ENCODE results near the gene PRAMEF18.
"Not testable (repeated sequence)": the region's sequence is repeated elsewhere in the genome, so short reads cannot be mapped to it uniquely, and the experiment has no call there.

Gene PRAMEF18, protein sequence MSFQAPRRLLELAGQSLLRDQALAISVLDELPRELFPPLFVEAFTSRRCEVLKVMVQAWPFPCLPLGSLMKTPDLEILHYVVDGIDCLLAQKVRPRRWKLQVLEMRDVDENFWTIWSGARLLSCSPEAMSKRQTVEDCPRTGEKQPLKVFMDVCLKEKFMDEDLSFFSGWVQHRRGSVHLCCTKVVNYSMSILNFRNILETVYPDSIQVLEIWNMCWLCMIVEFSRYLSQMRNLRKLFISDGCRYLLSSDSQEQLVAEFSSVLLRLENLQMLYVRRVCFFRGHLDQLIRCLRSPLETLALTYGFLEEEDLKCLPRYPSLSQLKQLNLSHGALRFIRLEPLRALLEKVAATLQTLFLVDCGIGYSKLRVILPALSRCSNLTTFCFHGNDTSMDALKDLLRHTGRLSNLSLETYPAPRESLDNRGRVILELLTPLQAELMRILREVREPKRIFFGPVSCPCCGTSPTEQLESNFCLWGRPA

DNA sequence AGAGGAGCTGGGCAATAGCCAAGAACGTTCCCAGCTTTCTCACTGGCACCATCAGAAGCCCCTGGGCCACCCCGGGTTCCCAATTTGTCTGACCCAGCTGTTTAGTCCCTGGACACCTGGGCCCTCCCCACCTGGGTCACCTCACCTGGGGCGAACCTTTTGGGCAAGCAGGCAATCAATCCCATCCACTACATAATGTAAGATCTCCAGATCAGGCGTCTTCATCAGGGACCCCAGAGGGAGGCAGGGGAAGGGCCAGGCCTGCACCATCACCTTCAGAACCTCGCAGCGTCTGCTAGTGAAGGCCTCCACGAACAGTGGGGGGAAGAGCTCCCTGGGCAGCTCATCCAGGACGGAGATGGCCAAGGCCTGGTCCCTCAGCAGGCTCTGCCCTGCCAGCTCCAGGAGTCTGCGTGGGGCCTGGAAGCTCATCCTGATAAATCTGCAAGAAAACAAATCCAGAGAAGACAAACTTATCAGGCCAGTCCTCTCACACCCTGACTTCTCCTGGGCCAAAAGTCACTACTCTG, at the start of gene PRAMEF18:
TSS of gene PRAMEF18 (minus strand) at position 480 of the 530 bp plus-strand sequence. CDS start at position 432, 48 bp downstream.
- not testable (repeated sequence) for DNase-seq (ENCODE audit: low read depth in 1 of 2, low spot score in 1 of 2)

GRCh38 chr1:13265124-13265523, 39.2 kb upstream of the PRAMEF18 start:
- DNase-seq (ENCODE audit: low read depth in 1 of 2, low spot score in 1 of 2) = not testable (repeated sequence)

DNA sequence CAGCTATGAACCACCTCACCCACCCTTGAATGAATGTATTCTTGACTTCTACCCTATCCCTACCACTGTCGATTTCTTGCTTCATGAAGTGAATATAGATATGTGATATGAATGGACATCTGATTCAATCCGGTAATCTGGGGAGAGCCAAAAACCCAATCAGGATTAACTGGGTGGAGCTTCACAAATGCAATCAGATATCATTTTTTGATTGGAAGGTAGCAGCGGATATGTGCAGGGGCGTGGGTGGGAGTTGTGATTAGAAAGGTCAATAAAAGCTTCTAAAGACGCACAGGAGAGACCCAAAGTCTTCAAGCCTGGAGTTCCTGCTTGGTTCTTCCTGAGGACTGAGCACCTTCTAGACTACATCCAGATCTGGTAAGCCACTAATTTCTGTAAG, 27.9 kb upstream of the PRAMEF18 start, which contains the start of gene PRAMEF5:
TSS of gene PRAMEF5 (plus strand) at position 301 of the 400 bp plus-strand sequence. CDS start 5,071 bp downstream, outside the sequence.
- not testable (repeated sequence) for DNase-seq (ENCODE audit: low read depth in 1 of 2, low spot score in 1 of 2)

GRCh38 chr1:13247122-13247521, 21.2 kb upstream of the PRAMEF18 start:
- not testable (repeated sequence) for DNase-seq (ENCODE audit: low read depth in 1 of 2, low spot score in 1 of 2)

DNA sequence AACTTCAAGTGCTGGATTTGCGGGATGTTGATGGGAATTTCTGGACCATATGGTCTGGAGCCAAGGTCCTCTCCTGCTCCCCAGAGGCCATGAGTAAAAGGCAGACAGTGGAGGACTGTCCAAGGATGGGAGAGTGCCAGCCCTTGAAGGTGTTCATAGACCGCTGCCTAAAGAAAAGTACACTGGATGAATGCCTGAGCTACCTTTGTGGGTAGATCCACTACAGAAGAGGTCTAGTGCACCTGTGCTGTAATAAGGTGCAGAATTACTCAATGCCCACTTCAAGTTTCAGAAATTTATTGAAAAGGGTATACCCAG, 20.6 kb upstream of the PRAMEF18 start:
- not testable (repeated sequence) for DNase-seq (ENCODE audit: low read depth in 1 of 2, low spot score in 1 of 2)

DNA sequence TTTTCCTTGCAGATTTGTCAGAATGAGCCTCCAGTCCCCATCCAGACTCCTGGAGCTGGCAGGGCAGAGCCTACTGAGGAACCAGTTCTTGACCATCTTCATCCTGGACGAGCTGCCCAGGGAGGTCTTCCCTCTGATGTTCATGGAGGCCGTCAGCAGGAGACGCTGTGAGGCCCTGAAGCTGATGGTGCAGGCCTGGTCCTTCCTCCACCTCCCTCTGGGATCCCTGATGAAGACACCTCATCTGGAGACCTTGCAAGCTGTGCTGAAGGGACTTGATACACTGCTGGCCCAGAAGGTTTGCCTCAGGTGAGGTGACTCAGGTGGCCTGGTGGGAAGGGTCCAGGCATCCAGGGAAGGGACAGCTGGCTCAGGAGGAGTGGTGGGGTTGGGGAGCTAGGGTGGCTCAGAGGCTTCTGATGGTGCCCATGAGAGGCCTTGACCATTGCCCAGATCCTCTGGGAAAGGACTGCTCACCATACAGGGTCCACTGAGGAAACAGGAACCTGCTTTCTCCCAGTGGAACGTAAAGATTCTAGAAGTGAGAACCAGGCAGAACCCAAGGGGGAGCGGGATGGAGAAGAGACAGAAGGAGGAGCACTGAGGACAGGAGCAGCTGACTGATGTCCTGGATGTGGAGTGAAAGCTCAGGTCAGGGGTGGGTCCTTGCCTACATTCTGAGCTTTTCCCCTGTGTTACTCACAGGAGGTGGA, 20.0 kb upstream of the PRAMEF18 start:
- DNase-seq (ENCODE audit: low read depth in 1 of 2, low spot score in 1 of 2) = not testable (repeated sequence)

DNA sequence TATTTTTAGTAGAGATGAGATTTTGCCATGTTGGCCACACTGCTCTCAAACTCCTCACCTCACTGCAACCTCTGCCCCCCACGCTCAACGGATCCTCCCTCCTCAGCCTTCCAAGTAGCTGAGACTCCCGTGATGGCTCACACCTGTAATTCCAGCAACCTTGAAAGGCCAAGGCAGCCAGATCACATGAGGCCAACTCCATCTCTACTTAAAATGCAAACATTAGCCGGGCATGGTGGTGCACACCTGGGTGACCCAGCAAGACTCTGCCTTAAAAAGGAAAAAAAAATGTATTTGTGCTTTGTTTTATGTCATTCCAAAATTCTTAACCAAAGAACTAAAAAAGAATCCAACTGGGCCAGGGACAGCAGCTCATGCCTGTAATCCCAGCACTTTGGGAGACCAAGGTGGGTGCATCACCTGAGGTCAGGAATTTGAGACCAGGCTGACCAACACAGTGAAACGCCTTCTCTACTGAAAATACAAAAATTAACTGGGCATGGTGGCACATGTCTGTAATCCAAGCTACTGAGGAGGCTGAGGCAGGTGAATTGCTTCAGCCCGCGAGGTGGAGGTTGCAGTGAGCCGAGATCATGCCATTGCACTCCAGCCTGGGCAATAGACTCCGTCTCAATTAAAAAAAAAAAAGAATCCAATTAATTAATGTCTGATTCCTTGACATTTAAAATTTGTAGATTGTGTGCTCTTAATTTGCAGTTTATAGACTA, 17.7 kb upstream of the PRAMEF18 start:
- not testable (repeated sequence) for DNase-seq (ENCODE audit: low read depth in 1 of 2, low spot score in 1 of 2)

DNA sequence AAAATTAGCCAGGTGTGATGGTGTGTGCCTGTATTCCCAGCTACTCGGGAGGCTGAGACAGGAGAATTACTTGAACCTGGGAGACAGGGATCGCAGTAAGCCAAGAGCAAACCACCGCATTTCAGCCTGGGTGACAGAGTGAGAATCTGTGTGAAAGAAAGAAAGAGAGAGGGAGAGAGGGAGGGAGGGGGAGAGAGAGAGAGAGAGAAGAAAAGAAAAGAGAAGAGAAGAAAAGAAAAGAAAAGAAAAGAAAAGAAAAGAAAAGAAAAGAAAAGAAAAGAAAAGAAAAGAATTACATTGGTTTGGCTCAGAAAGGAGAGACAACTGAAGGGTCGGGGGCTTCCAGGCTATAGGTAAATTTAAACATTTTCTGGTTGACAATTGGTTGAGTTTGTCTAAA, 13.7 kb upstream of the PRAMEF18 start:
- DNase-seq (ENCODE audit: low read depth in 1 of 2, low spot score in 1 of 2) = not testable (repeated sequence)

- not testable (repeated sequence) for DNase-seq (ENCODE audit: low read depth in 1 of 2, low spot score in 1 of 2)
Measured at GRCh38 chr1:13237572-13237971, 11.6 kb upstream of the PRAMEF18 start.

DNA sequence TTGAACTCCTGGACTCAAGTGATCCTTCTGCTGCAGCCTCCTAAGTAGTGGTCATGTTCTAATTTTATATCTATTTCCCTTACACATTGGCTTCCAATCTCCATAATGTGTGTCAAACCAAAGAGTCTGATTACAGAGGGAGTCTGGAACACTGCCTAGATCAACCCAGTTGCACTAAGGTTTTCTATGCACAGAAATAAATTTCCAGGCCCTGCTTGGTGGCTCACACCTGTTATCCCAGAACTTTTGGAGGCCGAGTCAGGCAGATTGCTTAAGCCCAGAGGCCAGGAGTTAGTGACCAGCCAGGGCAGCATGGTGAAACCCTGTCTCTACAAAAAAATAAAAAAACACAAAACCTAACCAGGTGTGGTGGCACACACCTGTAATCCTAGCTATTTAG, 8.1 kb upstream of the PRAMEF18 start:
- not testable (repeated sequence) for DNase-seq (ENCODE audit: low read depth in 1 of 2, low spot score in 1 of 2)

DNA sequence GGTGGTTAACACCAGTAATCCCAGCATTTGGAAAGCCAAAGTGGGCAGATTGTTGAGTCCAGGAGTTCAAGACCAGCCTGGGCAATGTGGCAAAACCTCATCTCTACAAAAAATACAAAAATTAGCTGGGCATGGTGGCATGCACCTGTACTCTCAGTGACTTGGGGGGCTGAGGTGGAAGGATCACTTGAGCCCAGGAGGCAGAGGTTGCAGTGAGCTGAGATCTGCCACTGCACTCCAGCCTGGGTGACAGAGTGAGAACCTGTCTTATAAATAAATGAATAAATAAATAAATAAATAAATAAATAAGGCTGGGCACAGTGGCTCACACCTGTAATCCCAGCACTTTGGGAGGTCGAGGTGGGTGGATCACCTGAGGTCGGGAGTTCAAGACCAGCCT, 6.1 kb upstream of the PRAMEF18 start:
- DNase-seq (ENCODE audit: low read depth in 1 of 2, low spot score in 1 of 2) = not testable (repeated sequence)

DNA sequence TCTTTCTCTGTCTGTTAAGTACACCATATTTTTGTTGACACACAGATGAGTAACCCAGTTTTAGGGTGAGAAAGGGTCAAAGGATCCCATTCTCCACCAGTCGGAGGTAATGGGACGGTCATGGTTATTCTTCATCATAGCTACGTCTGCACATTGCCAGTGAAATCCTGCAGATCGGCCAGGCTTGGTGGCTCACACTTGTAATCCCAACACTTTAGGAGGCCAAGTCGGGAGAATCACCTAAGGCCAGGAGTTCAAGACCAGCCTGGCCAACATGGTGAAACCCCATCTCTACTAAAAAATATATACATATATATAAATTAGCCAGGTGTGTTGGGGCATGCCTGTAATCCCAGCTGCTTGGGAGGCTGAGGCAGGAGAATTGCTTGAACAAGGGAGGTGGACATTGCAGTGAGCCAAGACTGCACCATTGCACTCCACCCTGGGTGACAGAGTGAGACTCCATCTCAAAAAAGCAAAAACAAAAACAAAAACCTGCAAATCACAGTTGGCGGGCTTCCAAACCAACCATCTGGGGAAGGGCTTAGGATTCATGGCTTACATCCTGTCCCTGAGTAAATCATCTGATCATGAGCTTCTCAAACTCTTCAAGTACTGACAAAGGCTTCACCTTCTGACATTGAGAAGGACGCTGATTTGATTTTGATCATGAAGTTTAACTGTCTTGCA, 5.3 kb upstream of the PRAMEF18 start:
- not testable (repeated sequence) for DNase-seq (ENCODE audit: low read depth in 1 of 2, low spot score in 1 of 2)

DNA sequence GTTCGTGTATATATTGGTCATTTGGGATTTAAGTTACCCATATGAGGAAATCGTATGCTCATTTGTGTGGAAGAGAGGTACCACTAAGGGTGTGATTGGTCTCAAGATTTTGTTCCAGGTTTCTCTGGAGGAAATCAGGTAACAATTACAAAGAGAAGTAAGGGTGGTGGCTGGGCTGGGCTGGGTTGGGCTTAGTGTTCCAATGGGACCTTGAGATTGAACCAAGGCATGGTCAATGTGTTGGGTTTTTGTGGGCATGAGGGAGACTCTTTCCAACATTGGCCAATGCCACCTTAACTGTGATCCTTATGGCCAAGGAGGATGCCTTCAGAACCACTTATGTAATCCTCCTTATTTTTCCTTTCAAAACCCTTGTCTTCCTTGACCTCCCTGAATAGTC, 4.6 kb upstream of the PRAMEF18 start:
- DNase-seq (ENCODE audit: low read depth in 1 of 2, low spot score in 1 of 2) = not testable (repeated sequence)

DNA sequence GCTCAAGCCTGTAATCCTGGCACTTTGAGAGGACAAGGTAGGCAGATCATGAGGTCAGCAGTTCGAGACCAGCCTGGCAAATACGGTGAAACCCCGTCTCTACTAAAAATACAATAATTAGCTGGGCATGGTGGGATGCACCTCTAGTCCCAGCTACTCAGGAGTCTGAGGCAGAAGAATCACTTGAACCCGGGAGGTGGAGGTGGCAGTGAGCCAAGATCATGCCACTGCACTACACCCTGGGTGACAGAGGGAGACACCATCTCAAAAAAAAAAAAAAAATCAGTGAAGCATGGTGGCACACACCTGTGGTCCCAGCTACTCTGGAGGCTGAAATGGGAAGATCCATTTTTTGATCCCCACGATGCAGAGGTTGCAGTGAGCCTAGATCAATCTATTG, 4.1 kb upstream of the PRAMEF18 start:
- DNase-seq (ENCODE audit: low read depth in 1 of 2, low spot score in 1 of 2) = not testable (repeated sequence)

GRCh38 chr1:13228343-13228781, 2.4 kb upstream of the PRAMEF18 start:
- peak in 1 of 2 donors; percentile 10 for DNase-seq (ENCODE audit: low read depth in 1 of 2, low spot score in 1 of 2)

GRCh38 chr1:13227271-13228055, 1.5 kb upstream of the PRAMEF18 start:
- not testable (repeated sequence) for DNase-seq (ENCODE audit: low read depth in 1 of 2, low spot score in 1 of 2)

DNA sequence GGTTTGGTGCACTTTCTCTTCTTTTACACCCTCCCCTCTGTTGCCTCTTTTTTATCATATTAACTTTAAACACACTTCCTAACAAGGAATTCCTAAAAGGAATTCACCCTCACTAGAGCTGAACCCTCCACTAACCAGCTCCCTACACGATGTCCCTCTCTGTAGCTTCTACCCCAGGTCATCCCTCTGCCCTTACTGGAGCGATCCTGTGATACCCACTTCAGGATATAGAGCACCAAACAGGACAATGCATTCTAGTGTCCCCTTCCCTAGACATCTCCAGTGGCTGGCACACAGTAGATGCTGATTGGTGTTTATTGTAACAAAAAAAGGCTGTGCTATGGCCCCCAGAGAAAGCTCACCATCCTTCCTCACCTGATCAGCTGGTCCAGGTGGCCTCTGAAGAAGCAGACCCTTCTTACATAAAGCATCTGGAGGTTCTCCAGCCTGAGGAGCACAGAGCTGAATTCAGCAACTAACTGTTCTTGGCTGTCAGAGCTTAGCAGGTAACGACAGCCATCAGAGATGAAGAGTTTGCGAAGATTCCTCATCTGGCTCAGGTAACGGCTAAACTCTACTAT, 1.4 kb downstream of the PRAMEF18 start:
- DNase-seq (ENCODE audit: low read depth in 1 of 2, low spot score in 1 of 2) = no peak

GRCh38 chr1:13222788-13223187, 3.2 kb downstream of the PRAMEF18 start:
- DNase-seq (ENCODE audit: low read depth in 1 of 2, low spot score in 1 of 2) = not testable (repeated sequence)

DNA sequence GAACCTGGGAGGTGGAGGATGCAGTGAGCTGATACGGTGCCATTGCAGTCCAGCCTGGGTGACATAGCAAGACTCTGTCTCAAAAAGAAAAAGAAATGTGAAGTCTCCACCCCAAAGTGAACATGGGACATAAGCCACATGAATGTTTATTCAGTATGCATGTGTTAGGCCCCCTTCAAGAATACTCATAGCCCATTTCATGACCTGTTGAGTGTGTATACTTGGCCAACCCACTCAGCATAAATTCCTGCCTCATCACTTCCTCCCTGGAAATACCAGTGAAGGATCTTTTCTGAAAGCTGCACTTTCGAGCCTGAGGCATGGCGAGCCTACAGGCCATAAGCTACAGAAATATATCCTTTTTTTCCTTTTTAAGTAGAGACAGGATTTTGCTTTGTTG, 6.8 kb downstream of the PRAMEF18 start:
- DNase-seq (ENCODE audit: low read depth in 1 of 2, low spot score in 1 of 2) = not testable (repeated sequence)
